T-helper 22 cell (primary cell): ENCODE measurements around the gene GBP4.

Experiments used
- DNase-seq: peaks from one replicate; pipeline ENCODE4 v3.0.0-alpha.2; 2020; ENCODE audit warnings: low read depth

Gene GBP4

DNA sequence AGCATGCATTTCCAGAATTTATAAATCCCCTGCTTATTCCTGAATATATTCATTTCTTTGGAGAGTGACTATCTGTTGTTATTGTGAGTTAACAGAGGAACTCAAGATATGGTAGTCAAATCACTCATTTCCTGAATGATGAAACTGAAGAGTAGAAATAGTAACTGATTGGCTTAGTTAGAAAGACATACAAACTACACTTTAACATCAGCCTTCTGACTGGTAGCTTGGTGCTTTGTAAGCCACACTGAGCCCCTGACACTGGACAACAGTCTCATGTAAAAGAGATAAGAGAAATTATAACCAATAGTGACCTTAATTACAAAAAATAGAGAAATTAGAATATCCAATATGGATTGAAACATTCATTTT is 27.7 kb downstream of the GBP4 start:
- no peak for DNase-seq

DNA sequence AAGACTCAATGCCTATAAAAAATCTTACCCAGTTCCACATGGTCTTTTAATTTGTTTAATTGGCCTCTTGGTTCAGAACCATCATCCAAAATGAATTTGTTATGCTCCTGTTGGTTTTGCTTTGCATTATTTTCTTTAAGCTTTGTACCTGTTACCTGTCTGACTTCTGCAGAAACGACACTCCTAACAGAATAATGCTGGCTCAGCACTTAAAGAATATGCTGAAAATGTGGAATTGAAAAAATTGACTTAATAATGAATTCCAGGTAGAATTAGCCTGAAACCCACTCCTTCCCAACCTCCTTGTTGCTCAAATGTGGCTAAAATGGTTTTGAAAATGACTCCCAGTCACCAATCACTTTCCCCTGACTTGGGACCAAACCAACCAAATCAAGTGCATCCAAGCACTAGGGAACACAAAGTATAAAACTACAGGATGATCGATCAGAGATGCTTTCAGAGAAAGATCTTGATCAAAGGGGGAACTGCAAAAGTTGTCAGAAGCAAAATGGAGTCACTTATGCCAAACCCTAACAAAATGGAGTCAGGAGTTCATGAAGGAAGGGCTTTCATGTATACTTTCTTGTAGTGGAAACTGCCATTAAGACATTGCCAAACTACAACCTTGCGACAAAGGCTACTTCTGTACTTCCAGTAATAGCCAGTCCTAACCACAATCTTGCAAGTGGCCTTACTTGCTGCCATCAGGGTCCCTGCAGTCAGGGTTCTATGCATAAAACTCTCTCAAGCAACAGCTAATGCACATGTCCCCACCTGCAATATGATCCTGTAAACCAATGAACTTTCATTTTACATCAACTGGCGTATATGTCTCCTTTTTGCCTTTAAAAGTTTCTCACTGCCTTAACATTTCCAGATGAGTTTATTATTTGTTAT is 28.3 kb downstream of the GBP4 start:
- DNase-seq: no peak

DNA sequence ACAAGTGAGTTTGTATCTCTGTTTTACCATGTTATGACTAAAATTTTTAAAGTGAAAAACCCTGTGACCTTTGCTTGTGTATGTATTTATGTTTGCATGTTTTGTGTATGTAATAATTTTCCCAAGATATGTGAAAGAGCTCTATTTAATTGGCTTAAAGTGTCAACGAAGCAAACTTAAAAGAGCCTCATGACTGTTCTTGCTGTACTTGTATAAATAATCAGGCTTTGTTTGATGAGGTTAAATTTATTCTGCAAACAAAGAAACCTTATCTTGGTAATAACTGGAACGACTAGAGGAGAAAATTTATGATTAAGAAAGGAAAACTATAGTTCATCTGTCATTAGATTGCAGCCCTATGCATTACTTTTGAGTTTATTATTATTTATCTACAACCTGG is 29.6 kb downstream of the GBP4 start:
- DNase-seq: no peak

DNA sequence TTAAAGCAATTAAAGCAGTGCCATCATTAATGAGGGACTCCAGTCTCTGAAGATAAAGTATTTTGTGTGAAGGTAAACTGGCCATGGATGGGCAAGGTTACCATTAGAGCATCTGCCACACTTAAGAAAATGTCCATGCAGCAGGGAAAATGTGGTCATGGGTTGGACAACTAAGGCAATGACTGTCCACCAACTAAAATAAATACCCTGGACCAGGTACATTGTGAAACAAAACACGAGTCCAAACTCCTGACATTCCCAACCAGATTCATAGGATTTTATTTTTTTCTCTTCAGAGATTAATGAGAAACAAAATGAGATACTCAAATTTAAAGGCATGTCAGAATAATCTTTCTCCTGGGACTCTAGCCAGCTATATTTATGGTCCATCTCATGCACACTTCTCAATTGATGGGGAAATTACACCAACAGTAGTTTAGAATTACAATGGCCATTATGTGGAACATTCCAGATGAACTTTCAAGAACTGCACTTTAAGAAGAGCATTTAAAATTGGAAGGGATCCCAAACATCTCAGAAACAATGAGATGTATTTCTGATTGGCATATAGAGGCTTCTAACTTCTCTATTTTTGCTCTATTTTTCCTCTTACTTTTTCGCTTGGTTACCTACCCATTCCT is 31.0 kb downstream of the GBP4 start:
- DNase-seq: no peak

DNA sequence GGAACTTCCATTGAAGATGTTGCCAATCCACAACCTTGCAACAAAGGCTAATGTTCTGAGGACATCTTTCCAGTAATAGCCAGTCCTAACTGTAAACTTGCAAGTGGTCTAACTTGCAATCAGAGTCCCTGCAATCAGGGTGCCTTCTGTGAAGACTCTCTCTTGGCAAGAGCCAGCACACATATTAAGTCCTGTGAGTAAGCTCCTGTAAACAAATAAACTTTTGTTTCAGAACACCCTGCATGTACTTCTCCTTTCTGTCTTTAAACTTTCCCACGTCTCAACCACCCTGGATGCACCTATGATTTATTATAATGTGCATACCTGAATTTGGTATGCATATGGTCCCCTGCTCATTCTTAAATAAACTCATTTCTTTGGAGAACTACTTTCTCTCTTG is 32.0 kb downstream of the GBP4 start:
- DNase-seq: no peak

DNA sequence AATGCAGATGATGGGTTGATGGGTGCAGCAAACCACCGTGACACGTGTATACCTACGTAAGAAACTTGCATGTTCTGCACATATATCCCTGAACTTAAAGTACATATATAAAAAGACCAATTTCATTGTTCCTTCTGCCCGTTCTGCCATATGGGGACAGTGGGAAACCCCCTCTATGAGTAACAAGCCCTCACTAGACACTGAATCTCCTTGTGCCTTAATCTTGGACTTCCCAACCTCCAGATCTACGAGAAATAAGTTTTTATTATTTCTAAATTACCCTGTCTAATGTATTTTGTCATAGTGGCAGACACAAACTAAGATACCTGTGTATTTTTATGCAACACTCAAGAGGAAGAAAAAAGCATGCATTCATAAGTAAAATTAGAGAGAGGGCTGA is 32.9 kb downstream of the GBP4 start:
- DNase-seq: no peak

DNA sequence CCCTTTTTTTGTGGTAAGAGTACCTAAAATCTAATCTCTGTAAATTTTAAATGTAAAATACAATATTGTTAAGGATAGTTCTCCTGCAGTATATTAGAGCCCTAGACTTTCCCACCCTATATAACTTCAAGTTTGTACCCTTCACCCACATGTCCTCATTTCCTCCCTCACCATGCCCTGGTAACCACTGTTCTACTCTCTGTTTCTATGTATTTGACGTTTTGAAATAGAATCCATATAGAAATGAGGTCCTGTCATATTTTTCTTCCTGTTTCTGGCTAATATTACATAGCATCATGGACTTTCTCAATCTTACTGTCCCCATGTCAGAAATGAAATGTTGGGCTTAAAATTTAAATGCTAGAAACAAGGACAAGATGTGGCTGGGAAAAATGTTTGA is 47.7 kb downstream of the GBP4 start:
- no peak for DNase-seq

DNA sequence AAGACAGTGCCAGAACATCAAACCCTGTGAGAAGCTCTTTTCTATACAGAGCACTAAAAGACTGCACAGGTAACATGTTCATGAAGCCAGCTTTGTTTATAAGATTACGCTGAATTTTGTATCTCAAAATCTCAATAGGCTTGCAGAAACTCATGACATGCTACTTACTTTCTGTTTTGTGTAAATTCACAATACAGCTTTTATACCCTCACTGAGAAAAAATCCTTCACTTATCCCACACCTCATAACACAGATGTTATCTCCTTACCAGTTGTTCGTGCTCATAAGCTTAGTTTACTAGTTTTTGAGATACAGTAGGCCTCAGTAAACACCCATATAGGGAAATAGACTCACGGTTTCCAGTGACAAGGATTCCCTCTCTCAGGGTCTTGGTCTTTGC is 48.8 kb downstream of the GBP4 start:
- DNase-seq: no peak

DNA sequence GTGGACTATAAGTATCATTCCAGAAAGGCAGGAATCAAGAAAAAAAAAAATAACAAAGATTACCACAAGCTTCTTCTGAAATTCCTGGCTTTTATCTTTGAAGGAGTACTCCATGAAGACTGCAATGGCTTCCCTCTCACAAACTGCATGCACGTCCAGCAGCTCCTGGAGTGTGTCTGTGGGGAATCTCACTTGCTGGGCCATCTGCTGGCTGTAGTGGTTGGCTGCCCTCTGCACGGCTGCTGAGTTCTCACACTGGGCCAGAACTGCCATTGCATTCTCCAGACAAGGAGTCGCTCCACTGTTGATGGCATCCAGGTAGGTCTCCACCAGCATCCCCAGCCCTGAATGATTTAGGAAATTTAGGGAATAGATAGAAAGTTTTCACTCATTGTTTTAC is 49.5 kb downstream of the GBP4 start:
- DNase-seq: no peak

DNA sequence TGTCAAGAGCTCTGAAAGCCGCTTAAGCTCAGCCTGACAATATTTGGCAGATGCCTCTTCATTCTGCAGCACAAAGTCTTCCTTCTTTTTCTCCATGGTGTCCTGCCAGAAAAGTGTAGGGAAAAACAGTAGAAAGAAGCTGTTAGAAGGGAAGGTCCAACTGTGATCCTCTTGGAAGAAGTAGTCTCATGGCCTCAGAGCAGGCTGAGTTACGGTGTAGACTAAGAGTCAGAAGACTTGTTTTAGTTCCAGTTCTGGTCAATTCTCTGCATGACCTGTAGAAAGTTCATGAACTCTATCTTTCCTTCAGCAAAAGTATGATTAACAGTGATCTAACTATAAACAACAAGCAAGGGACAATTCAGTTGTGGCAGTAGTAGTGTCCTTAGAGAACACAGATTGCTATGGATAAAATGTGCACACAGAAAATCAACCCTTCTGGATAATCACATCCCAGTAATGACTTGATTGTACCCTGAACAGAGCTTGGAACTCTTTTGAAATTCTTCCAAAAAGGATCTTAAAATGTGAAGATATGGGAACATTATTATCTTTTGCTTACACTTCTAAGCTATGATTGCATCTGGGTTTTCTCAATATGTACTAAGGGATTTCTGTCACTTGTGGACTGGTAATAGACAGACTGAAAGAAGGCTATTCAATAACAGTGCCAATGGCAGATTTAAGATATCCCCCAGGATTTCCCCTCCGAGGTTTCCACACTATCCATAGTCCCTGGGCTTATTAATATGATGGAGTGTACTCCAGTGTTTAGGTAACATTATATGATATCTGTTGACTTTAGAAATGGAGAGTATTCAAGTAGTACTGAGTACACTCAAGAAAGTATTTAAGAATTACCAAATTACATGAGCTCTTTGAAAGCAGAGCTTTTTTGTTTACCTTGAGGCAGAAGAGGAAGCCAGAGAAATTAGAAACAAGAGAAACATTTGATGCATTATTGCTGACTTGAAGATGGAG is 50.8 kb downstream of the GBP4 start:
- DNase-seq: no peak

DNA sequence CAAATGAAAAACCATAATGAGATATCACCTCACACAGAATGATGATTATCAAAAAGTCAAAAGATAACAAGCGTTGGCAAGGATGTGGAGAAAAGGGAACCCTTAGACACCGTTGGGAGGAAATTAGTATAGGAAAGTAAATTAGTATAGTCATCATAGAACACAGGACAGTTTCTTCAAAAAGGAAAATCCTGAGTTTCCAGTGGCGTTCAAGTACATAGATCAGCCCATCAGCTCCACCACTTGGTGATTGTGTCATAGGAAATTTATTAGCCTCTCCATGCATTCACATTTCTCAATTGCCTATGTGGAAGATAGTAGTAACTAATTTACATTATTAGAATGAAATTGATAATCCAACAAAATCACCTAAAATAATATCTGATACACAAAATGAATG is 52.0 kb downstream of the GBP4 start:
- DNase-seq: no peak

DNA sequence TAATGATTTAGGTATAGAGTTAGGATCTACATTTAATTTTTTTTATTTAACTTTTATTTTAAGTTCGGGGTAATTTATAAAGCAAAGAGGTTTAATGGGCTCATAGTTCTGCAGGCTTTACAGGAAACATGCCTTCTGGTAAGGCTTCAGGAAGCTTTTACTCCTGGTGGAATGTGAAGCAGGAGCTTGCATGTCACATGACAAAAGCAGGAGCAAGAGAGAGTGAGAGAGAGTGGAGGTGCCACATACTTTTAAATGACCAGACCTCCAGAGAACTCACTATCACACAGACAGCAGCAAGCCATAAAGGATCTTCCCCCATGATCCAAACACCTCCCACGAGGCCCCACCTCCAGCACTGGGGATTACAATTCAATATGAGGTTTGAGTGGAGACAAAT is 55.3 kb downstream of the GBP4 start:
- DNase-seq: no peak

DNA sequence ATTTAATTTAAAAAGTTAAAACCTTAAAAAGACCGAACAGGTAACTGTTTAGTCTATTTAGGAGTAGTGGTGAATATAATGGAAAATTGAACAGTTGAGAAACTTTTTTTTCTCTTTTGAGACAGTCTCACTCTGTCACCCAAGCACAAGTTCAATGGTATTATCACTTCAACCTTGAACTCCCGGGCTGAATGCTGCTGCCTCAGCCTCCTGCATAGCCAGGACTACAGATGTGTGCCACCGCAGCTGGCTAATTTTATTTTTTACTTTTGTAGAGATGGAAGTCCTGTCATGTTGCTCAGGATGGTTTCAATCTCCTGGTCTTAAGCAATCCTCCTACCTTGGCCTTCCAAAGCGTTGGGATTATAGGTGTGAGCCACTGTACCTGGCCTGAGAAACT is 56.6 kb downstream of the GBP4 start:
- DNase-seq: no peak

DNA sequence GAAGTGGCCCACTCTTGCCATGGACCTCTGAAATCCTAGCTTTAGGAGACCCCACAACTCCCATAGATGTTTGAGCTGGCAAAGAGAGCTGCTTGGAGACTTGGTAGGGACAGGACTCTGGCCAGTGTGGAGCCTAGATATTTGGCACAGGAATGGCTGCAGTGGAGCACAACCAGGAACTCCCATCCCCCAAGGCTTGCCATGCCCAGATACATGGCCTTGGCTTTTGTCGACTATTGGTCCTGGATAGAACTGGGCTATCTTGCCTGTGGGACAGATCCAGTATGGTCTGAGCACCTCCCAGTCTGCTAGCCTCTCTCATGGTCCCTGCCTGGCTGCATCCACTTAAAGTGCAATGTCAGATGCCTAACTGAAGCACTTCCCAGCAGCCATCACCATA is 65.0 kb downstream of the GBP4 start:
- DNase-seq: no peak
